ENCODE results near the gene RGL1.

GRCh38 chr1:183831311-183831710 is 26.4 kb downstream of the RGL1 start:
- TF ChIP-seq SUZ12 (IDR thresholded peaks at IDR 0.05; ENCODE audit: extremely low read depth, insufficient read depth, insufficient read length) (no peak), YY1 (IDR thresholded peaks at IDR 0.05; ENCODE audit: insufficient read depth, insufficient read length) (no peak)
